SK-N-SH (cell line): ENCODE results near the gene RMND1. TPM values are rescaled to one million over a fixed set of nuclear protein-coding genes. Genes with fewer than 3 reads are reported as not detected.

ENCODE experiments used
- CTCF ChIA-PET: fragments of 300-600, 350-600 bp; formaldehyde crosslinking; extraction: SDS; loops from one replicate; lab custom pipeline; 2021; lab: Yijun Ruan, JAX
- POLR2A ChIA-PET: fragments of 350-600 bp; sonication (Branson Sonifier 250); formaldehyde crosslinking; extraction: SDS; loops from one replicate; lab custom pipeline; 2020; ENCODE audit warnings: antibody characterized with exemption, inconsistent platforms; lab: Yijun Ruan, JAX
- DNase-seq: peaks from one replicate; pipeline ENCODE4 v3.0.0; 2012
- H2AFZ ChIP-seq: fragments of 200-600 bp; sonication (generic); 2 replicates; pipeline ENCODE4 v1.8.1; 2016; ENCODE audit warnings: antibody characterized with exemption, mild to moderate bottlenecking, low read depth
- H3F3A ChIP-seq: fragments of 200-600 bp; sonication (generic); replicated peaks from 2 replicates; pipeline ENCODE3; 2016; ENCODE audit warnings: antibody characterized with exemption, mild to moderate bottlenecking; ENCODE audit not compliant: insufficient read depth
- H3K27ac ChIP-seq, 2 experiments: fragments of 200-500 bp in 1 of 2; fragments of 200-600 bp in 1 of 2; sonication (Bioruptor generic) in 1 of 2; sonication (generic), shearing (Covaris generic) in 1 of 2; 2 replicates each; pipeline versions ENCODE4 v1.5.1 to v1.6.1; 2014 to 2016; ENCODE audit warnings: low read depth in 2 of 2, inconsistent platforms in 1 of 2, low read length in 1 of 2, mild to moderate bottlenecking in 1 of 2, mixed read lengths in 1 of 2
- H3K27me3 ChIP-seq: fragments of 200-600 bp; sonication (generic), shearing (Covaris generic); 2 replicates; pipeline ENCODE4 v1.6.1; 2016; ENCODE audit warnings: mixed run types; ENCODE audit not compliant: insufficient read depth
- H3K36me3 ChIP-seq, 2 experiments: fragments of 200-500 bp in 1 of 2; fragments of 200-600 bp in 1 of 2; sonication (Bioruptor generic) in 1 of 2; sonication (generic) in 1 of 2; replicated peaks in 1 of 2; 2 replicates each; pipeline versions ENCODE3 to v1.5.1; 2014 to 2016; ENCODE audit warnings: low read length in 1 of 2, mild to moderate bottlenecking in 1 of 2; ENCODE audit not compliant: insufficient read depth in 2 of 2, control insufficient read depth in 1 of 2
- H3K4me1 ChIP-seq, 2 experiments: fragments of 200-500 bp in 1 of 2; fragments of 200-600 bp in 1 of 2; sonication (Bioruptor generic) in 1 of 2; sonication (generic), shearing (Covaris generic) in 1 of 2; 2 replicates each; pipeline versions ENCODE4 v1.5.1 to v1.6.1; 2014 to 2016; ENCODE audit warnings: low read depth in 1 of 2, low read length in 1 of 2, mixed run types in 1 of 2; ENCODE audit not compliant: insufficient read depth in 2 of 2, control insufficient read depth in 1 of 2
- H3K4me2 ChIP-seq: fragments of 200-600 bp; sonication (generic), shearing (Covaris generic); 2 replicates; pipeline ENCODE4 v1.6.1; 2017; ENCODE audit warnings: mixed run types
- H3K4me3 ChIP-seq, 2 experiments: fragments of 200-500 bp in 1 of 2; fragments of 200-600 bp in 1 of 2; sonication (Bioruptor generic) in 1 of 2; sonication (generic), shearing (Covaris generic) in 1 of 2; 2 replicates each; pipeline versions ENCODE4 v1.5.1 to v1.8.1; 2014 to 2016; ENCODE audit warnings: low read depth in 2 of 2, inconsistent platforms in 1 of 2, low read length in 1 of 2, mild to moderate bottlenecking in 1 of 2, mixed read lengths in 1 of 2, moderate library complexity in 1 of 2
- H3K79me2 ChIP-seq: fragments of 200-600 bp; sonication (generic); 2 replicates; pipeline ENCODE4 v1.8.1; 2017; ENCODE audit warnings: mild to moderate bottlenecking; ENCODE audit not compliant: insufficient read depth
- H3K9ac ChIP-seq: fragments of 200-600 bp; sonication (generic); 2 replicates; pipeline ENCODE4 v1.6.1; 2017; ENCODE audit warnings: mixed run types
- H3K9me2 ChIP-seq: fragments of 200-600 bp; sonication (generic); 2 replicates; pipeline ENCODE4 v1.6.1; 2017; ENCODE audit warnings: mixed run types
- H3K9me3 ChIP-seq: fragments of 200-600 bp; sonication (generic); 2 replicates; pipeline ENCODE4 v1.6.1; 2017; ENCODE audit warnings: mixed run types, mild to moderate bottlenecking, moderate library complexity
- H4K20me1 ChIP-seq: fragments of 200-600 bp; sonication (generic); 2 replicates; pipeline ENCODE4 v1.6.1; 2017; ENCODE audit warnings: mild to moderate bottlenecking, mixed run types; ENCODE audit not compliant: insufficient read depth
- CHD2 ChIP-seq: fragments of 150-350 bp; IDR thresholded peaks from 2 replicates; pipeline ENCODE4 v1.6.1; 2018; ENCODE audit warnings: low read length; ENCODE audit not compliant: partially characterized antibody
- ELF1 ChIP-seq: IDR thresholded peaks from 2 replicates; pipeline ENCODE4 v1.4.0; 2012
- FOXJ3 ChIP-seq: sonication (generic); formaldehyde crosslinking; IDR thresholded peaks from 2 replicates; pipeline ENCODE4 v1.5.1; 2020; ENCODE audit warnings: mild to moderate bottlenecking, missing genetic modification reagents
- GABPA ChIP-seq: IDR thresholded peaks from 2 replicates; pipeline ENCODE4 v1.4.0; 2012; ENCODE audit warnings: low read depth, mild to moderate bottlenecking
- GATA2 ChIP-seq: sonication (generic); formaldehyde crosslinking; IDR thresholded peaks from 2 replicates; pipeline ENCODE4 v1.5.0; 2020; ENCODE audit warnings: mild to moderate bottlenecking, missing genetic modification reagents
- MAX ChIP-seq: IDR thresholded peaks from 2 replicates; pipeline ENCODE4 v1.4.0; 2012; ENCODE audit warnings: low read depth
- MEF2A ChIP-seq: IDR thresholded peaks from 2 replicates; pipeline ENCODE4 v1.4.0; 2012; ENCODE audit warnings: low read depth, borderline replicate concordance
- NFIC ChIP-seq: IDR thresholded peaks from 2 replicates; pipeline ENCODE4 v1.4.0; 2012; ENCODE audit warnings: borderline replicate concordance
- NRF1 ChIP-seq: IDR thresholded peaks from 2 replicates; pipeline ENCODE4 v1.6.1; 2012; ENCODE audit warnings: low read depth, mild to moderate bottlenecking, low read length
- RAD21 ChIP-seq: IDR thresholded peaks from 2 replicates; pipeline ENCODE4 v1.6.1; 2012; ENCODE audit warnings: mild to moderate bottlenecking, low read length
- RXRA ChIP-seq: IDR thresholded peaks from 2 replicates; pipeline ENCODE4 v1.4.0; 2012; ENCODE audit warnings: low read depth, mild to moderate bottlenecking, borderline replicate concordance
- TAF1 ChIP-seq: IDR thresholded peaks from 2 replicates; pipeline ENCODE4 v1.6.1; 2012; ENCODE audit warnings: low read depth, mild to moderate bottlenecking, low read length, moderate library complexity, borderline replicate concordance
- TCF12 ChIP-seq: IDR thresholded peaks from 2 replicates; pipeline ENCODE4 v1.4.0; 2012
- YY1 ChIP-seq: IDR thresholded peaks from 2 replicates; pipeline ENCODE4 v1.4.0; 2012; ENCODE audit warnings: low read depth, mild to moderate bottlenecking
- WGBS: methylation state at CpG from one replicate; pipeline ENCODE4 v1.1.6; 2017; ENCODE audit warnings: low lambda C conversion rate; 5-methylcytosine and 5-hydroxymethylcytosine counted together
- polyA plus RNA-seq, 3 experiments: library from polyadenylated mRNA; depleted of rRNA; stranded (reverse); fragments of >200 nt; gene quantifications; 2 replicates each; pipeline ENCODE4 v1.2.3, GENCODE V29; 2012
- TF ChIP-seq, protein P1 (sequence below): fragments of 150-350 bp; IDR thresholded peaks from 2 replicates; pipeline ENCODE4 v1.6.1; 2016; ENCODE audit warnings: mild to moderate bottlenecking, low read depth, low read length
- TF ChIP-seq, protein P2 (sequence below): fragments of 200-600 bp; sonication (generic); IDR thresholded peaks from 2 replicates; pipeline ENCODE4 v1.6.1; 2017; ENCODE audit warnings: antibody characterized with exemption, mild to moderate bottlenecking, moderate library complexity
- TF ChIP-seq, protein P3 (sequence below): IDR thresholded peaks from 2 replicates; pipeline ENCODE4 v1.4.0; 2012; ENCODE audit warnings: low read depth, borderline replicate concordance

RMND1 gene
- polyA plus RNA-seq, 1 of the 3 experiments (the other 2 are of a cell fraction) = 14.8 TPM

- H3K27me3 ChIP-seq = no peaks in the 10 kb centered on the region
- WGBS = 83% methylated on average over 6 of the region's 6 CpGs
- no peak overlapping the region for H3K4me3 ChIP-seq
- H4K20me1 ChIP-seq = no peaks in the 10 kb centered on the region
- no peak overlapping the region for H2AFZ ChIP-seq
- no peak overlapping the region for H3K9ac ChIP-seq
- DNase-seq = no peak
- H3K4me1 ChIP-seq = no peaks in the 10 kb centered on the region
- H3K4me2 ChIP-seq = no peak overlapping the region
- H3K79me2 ChIP-seq = no peaks in the 10 kb centered on the region
- H3F3A ChIP-seq = peaks cover 4% of the 10 kb centered on the region
- ChIA-PET POLR2A (no interaction called here), CTCF (interaction anchor here (1.5 to 2.1 kb wide), 2 partner anchors 10 to 73 kb away, joined by 5 to 8 read pairs; no protein-coding TSS in a partner anchor)
- TF ChIP-seq YY1 (no peak), RXRA (no peak), TAF1 (no peak), MAX (no peak), TCF12 (no peak), NRF1 (no peak), FOXJ3 (CRISPR knock-in tag) (no peak), GABPA (no peak), ELF1 (no peak), RAD21 (no peak), GATA2 (CRISPR knock-in tag) (no peak), CHD2 (no peak), NFIC (no peak)
- TF ChIP-seq, protein P1, sequence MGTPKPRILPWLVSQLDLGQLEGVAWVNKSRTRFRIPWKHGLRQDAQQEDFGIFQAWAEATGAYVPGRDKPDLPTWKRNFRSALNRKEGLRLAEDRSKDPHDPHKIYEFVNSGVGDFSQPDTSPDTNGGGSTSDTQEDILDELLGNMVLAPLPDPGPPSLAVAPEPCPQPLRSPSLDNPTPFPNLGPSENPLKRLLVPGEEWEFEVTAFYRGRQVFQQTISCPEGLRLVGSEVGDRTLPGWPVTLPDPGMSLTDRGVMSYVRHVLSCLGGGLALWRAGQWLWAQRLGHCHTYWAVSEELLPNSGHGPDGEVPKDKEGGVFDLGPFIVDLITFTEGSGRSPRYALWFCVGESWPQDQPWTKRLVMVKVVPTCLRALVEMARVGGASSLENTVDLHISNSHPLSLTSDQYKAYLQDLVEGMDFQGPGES = no peak
- TF ChIP-seq, protein P2, sequence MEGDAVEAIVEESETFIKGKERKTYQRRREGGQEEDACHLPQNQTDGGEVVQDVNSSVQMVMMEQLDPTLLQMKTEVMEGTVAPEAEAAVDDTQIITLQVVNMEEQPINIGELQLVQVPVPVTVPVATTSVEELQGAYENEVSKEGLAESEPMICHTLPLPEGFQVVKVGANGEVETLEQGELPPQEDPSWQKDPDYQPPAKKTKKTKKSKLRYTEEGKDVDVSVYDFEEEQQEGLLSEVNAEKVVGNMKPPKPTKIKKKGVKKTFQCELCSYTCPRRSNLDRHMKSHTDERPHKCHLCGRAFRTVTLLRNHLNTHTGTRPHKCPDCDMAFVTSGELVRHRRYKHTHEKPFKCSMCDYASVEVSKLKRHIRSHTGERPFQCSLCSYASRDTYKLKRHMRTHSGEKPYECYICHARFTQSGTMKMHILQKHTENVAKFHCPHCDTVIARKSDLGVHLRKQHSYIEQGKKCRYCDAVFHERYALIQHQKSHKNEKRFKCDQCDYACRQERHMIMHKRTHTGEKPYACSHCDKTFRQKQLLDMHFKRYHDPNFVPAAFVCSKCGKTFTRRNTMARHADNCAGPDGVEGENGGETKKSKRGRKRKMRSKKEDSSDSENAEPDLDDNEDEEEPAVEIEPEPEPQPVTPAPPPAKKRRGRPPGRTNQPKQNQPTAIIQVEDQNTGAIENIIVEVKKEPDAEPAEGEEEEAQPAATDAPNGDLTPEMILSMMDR = no peak
- TF ChIP-seq, protein P3, sequence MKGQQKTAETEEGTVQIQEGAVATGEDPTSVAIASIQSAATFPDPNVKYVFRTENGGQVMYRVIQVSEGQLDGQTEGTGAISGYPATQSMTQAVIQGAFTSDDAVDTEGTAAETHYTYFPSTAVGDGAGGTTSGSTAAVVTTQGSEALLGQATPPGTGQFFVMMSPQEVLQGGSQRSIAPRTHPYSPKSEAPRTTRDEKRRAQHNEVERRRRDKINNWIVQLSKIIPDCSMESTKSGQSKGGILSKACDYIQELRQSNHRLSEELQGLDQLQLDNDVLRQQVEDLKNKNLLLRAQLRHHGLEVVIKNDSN = no peak
- no peaks in the 10 kb centered on the region for H3K9me2 ChIP-seq
- no peaks in the 10 kb centered on the region for H3K36me3 ChIP-seq
- H3K9me3 ChIP-seq = no peaks in the 10 kb centered on the region
- no peak overlapping the region for H3K27ac ChIP-seq
These were observed 26.7 kb upstream of the RMND1 start for GRCh38 chr6:151478670-151479069.

DNA sequence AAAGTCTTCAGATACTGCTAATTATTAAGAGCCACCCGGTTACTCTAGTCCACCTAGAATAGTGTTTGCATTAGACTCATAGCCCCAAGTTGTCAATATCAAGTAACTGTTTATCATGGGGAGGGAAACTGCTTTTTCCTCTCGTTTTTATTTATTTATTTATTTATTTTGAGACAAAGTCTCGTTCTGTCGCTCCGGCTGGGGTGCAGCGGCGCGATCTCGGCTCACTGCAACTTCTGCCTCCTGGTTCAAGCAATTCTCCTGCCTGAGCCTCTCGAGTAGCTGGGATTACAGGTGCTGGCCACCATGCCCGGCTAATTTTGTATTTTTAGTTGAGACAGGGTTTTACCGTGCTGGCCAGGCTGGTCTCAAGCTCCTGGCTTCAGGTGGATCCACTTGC is 25.8 kb upstream of the RMND1 start:
- Histone ChIP-seq H3K79me2 (no peaks in the 10 kb centered on the region), H3K4me1 (no peaks in the 10 kb centered on the region), H3K9me3 (no peaks in the 10 kb centered on the region), H2AFZ (no peak overlapping the region), H3K36me3 (no peaks in the 10 kb centered on the region), H3K4me2 (no peak overlapping the region), H3K4me3 (no peak overlapping the region), H3K27me3 (no peaks in the 10 kb centered on the region), H4K20me1 (no peaks in the 10 kb centered on the region), H3K9me2 (no peaks in the 10 kb centered on the region), H3K27ac (no peak overlapping the region), H3F3A (peaks cover 4% of the 10 kb centered on the region), H3K9ac (no peak overlapping the region)
- ChIA-PET POLR2A (no interaction called here), CTCF (interaction anchor here (1.5 kb wide), 1 partner anchor 11 kb away, joined by 5 read pairs; no protein-coding TSS in a partner anchor)
- no peak for DNase-seq
- no peak for TF ChIP-seq MEF2A
- WGBS = 89% methylated on average over 12 of the region's 12 CpGs
